Measurements from ENCODE around the gene RGMA.
A peak's percentile ranks its signal among the peaks of the same experiment; 100 is the strongest.

RGMA gene

DNA sequence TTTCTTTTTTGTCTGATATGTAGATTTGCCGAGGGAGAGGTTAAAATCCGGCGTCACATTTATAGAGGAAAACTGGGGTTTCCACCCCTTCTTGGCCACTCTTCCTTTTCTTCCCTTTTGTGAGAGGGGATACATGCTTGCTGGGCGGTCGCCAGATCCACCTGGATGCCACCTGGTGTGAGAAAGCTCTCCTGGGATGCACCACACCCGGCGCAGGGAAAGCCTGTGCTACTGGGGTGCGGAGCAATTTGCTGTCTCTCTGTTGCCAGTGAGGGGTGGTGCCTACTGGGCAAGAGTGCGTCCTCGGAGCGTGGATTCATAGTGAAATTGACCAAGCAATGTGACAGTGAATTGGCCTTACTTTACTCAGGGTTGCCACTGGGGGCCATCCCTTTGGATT is 2.5 kb upstream of the RGMA start:
- no peak for DNase-seq

DNA sequence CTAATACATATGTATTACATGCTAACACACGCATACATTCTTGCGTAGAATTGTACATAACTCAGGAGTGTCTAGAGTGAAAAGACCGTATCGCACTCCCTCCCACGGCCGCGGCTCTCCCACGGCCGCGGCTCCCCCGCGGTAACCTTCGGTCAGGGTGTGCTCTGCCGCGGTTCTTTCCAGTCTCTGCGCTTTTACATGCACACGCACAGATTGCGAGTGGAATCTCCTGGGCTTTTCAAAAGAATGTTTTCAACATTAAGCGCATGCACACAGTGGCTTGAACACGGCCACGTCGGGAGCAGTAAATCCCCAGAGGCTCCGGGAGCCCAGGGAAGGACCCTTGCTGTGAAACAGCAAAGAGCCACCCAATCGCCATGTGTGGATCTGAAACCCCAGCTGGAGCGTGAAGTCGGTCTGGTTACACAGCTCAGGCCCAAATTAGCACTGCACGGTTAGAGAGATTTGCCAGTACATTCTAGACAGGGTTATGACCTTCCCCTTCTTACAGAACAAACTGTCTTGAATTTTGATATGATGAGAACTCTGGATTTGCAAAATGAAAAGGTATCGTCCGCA is 805 bp upstream of the RGMA start:
- DNase-seq = no peak

DNA sequence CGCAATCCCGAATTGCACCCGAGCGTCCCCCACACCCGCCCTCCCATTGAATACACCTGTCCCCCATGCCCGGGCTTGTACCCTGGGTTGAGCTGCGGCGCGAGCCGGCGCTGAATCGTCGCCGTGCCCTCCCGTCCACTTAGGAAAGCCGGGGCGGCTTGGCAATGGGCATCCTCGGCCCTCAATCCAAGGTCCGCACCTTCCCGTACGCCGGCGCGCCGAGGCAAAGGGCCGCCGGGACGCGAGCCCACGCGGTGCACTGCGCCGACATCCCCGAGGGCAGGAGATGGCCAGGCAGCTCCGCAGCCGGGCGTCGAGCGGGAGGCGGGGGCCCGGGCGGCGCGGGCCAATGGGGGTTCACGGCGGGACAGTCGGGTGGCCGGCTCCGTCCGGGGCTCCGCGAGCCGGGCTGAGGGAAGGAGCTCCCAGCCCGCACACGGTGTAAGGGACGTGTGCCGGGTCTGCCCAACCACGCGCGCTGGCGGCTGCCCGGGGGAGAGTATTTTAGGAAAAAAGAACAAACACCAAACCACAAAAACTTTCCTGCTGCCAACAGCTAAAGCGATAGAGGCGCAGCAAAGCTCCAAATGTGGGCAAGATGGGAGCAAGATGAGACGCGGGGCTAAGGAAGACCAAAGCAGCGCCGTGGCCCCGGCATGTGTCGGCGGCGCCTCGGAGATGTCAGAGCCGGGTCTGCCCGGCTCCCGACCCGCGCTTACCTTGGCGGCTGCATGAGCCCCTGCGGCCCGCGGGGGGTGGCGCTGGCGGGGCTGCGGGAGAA is 621 bp downstream of the RGMA start:
- peak; percentile 32 for DNase-seq

DNA sequence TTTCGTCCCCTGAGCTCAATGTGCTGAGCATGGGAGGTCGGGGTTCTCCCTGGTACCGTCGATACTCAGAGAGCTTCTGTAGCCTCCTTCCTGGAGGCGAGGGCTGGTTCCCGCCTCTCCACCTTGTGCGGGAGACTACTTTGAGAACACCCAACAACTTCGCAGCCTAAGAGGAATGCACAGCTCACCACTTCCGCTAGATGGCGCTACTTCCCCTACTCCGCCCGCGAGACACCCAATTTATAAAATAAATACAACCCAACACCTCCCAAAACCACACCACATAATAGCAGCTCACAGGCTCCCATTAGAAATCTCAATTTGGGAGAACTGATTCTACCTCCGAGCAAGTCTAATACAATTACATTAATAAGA is 1.2 kb downstream of the RGMA start:
- DNase-seq = peak; percentile 78

DNA sequence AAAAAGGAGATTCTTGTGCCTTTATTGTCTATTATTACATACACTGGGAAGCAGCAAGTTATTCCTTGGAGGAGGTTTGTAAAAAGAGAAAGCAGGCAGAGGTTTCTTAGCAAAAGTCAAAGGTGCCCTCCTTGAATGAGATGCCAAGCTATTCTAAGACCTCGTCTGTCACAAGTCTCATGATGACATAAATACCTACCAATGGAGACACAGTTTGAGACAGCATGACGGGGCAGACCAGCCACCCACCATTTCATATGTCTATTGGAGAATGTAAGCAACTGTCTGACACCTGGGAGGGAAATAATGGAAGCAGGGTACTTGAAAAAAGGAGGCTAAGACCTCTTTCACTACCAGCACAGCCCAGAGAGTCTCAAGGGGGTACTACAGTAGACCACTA is 2.2 kb downstream of the RGMA start:
- no peak for DNase-seq

DNA sequence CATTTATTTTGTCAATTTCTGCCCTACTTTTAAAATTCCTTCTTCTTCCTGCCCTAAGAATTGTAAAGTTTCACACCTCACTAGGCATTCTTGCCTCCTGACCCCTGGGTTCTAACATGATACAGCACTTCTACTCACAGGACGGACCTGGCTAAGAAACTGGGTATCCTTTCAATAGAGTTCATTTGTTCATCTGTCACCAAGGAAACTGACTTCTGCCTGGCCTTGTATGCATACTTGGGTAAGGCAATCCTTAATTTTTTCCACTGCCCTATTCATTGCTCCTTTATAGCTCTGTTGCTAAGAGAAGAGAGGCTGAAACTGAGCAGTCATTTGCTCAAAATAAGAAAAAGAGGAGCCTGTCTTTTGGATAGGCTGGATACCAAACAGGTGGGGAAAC is 3.3 kb downstream of the RGMA start:
- no peak for DNase-seq

DNA sequence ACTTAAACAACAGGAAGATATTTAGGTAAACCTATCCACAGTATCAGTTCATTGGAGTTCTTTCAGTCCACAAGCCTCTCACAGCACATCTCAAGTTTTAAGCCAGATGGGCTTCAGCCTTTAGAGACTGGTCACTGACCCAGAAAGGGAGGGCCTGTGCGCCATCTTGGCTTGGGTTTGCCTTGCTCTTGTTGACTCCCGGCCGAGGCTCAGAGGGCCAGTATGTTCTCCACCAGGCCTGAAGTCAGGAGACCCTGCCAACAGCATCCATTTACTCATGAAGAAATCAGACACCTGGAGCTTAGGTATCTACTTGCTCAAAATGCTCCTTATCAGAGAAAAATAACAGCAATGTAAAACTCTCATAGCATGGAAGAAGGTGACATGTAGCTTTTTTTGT is 6.2 kb downstream of the RGMA start:
- no peak for DNase-seq

DNA sequence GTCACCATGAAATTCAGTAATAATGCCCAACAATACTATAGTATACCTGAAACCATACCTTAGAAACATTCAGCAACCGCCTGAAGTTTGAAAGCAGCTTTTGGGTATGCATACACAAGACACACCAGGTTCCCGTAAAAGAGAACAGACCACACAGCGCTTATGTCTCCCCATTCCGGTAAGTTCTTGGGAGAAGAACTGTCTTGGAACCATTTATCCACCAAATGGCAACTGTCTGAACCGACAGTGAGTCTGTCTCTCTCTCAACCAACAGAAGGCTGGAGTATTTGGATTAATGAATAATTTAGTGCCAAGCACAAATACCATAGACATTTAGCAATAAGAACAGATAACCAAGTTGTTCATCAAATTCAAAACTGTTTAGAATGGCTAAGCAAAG is 7.6 kb downstream of the RGMA start:
- no peak for DNase-seq

DNA sequence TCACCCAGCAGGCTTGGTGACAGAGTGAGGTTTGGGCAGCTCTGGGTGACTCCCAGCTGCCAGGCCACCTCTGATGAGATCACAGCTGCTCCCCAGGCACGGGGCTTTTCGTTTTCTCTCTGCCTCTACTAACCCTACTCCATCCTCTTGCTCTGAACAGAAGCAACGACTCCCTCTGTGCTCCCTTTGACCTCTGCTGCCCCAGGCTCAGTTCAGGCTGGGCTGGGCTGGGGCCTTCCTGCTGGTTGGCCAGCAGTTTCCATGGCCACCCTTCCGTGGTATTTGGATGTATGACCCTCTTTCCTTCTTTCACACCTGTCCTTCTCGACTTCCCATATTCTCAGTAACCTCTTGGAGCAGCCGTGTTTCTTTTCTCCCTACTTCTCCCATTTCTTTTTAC is 8.6 kb downstream of the RGMA start:
- no peak for DNase-seq

DNA sequence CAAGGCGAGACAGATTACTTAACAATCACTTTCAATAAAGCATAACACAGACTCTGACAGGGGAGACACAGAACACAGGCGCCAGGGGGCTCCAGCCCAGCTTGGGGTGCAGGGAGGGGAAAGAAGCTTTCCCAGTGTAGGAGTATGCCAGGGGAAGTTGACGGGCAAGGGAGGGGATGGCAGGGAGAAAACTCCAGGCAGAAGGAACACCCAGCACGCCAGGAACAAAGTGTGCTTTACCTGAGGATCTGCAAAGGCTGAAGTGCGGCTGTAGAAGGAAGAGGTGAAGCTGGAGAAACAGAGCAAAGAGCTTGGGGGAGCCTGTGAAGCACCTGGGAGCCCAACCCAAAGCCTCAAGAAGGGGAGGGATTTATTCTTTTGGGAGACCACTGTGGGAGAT is 12.1 kb downstream of the RGMA start:
- DNase-seq = no peak

DNA sequence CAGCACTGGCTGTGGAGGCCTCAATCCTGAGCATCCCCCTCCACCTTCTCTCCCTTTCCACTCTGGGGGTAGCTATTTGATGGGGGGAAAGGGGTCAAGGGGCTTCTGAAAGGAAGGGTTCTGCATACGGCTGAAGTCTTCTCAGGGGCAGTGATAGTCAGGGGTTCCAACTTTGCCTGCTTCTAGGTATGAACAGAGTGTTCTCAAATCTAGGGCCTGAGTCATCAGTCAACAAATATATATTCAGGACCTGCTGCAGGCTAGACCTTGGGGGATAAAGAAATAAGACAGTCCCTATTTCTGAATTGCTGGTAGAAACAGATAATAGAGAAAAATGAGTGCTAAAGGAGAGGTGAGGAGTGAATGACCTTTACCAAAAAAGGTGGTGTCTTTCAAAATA is 12.8 kb downstream of the RGMA start:
- DNase-seq = no peak

DNA sequence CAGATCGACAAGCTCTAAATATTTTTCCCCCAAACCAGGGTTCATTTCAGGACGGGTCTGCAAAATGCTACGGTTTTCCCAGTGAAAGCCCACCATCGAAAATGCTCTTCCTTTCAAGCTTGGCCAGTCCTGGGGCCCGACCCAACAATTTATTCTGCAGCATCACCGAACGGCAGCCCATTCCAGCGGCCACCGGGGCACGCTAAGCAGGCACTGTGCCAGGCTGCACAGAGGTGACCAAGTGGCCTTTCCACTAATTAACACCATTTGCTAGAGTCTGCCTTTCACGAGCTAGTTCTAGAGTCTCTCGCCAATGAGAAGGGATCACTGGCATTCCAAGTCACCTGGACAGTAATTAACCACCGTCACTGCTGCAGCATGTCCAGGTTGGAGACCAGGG is 14.4 kb downstream of the RGMA start:
- DNase-seq = no peak

DNA sequence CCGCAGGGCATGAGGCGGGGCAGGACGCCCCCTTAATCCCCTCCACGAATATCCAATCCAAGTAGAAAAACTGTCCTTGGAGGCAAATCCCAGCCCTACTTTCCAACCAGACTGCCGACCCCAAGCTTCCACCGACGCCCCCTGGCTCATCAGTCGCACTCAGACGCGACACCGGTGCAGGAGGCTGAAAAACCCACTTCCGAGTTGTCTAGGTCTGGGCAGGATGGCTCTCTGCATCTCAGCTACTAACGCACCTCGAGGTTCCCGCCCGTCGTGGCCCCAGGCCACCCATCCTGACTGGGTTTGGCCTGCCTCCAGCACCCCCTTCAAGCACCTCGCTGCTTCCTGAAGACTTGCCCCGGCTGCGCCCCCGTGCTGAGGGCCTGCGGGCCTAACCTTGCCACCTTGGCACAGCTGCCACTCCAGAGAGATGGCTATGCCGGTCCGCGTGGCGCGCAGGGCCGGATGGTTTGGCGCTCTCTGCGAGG is 15.5 kb downstream of the RGMA start:
- no peak for DNase-seq

DNA sequence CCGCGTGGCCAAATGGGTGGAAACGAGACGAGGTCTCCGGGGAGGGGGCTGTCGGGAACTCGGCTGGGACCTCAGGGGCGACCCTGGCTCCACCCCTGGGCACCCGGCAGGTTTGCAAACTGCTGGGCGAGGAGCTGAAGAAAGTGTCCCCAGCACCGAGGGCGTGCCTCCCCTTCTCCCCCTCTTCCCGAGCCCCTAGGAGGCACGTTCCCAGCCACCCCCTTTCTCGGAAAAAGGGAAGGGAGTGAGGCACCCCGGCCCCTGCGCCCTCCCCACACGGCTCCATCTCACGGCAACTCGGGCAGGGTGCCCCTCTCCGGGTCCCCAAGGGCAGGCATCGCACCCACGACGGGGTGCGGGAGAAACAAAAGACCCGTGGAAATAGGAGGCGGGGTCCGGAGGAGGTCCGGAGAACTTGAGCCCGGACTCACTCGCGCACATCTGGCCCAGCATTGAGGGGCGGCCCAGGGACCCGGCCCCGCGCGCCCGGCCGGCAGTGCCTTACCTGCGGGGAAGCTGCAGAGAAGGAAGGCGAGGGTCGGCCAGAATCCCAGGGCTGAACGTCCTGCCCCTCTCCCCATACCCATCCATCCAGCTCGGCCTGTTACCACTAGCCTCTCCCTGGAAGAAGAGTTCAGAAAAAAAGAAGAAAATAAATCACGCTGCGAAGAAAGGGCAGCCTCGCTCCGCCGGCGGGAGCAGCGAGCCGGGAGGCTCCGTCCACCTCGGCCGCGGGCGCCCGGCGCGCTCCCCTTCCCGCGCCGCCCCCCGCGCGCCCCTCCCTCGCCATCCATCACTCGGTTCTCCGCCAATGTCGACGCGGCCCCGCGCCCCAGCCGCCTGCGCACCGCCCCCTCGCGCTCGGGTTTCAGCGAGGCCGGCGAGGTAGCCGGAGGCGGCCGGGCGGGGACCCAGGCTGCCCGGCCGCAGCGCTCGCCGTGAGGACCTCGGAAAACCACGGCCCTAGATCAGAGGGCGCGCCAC is 16.3 kb downstream of the RGMA start:
- DNase-seq = no peak

DNA sequence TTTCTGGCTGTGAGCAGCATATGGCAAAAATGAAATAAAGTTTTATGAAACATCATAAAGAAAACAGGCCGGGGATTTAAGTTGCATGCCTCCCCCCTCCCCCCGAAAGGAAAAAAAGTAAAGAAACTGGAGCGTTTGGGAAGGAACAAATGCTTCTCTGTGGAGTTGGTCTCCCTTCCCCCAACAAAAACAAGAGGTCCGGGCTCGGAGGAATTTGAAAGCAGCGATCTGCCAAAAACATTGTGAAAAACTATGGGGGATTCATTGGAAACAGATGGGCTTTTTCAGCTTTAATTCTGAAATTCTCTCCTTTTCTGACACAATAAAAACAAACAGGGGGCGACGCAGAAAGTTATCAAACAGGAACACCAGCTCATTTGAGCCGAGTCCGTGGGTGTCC is 17.0 kb downstream of the RGMA start:
- DNase-seq = no peak

DNA sequence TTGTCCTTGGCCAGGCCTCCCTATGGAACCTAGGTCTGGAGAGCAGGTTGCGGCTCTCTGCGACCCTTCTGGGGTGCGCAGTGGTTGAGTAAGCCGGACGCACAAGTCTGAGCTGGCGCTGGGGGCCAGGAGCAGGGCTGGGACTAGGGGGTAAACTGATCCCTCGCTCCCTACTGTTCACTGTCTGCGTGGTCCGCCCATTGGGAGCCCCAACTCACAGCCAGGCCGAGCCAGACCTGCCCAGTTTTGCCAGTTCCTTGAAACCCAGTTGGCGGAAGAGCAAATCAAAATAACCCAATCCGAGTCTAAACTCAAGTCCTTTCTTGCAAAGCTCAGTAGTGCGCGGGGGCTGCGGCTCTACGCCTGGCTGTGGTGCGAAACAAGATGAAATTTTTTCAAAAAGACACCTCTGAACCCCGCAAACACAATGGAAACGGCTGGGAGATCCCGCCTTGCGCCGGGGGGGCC is 17.5 kb downstream of the RGMA start:
- DNase-seq = no peak

DNA sequence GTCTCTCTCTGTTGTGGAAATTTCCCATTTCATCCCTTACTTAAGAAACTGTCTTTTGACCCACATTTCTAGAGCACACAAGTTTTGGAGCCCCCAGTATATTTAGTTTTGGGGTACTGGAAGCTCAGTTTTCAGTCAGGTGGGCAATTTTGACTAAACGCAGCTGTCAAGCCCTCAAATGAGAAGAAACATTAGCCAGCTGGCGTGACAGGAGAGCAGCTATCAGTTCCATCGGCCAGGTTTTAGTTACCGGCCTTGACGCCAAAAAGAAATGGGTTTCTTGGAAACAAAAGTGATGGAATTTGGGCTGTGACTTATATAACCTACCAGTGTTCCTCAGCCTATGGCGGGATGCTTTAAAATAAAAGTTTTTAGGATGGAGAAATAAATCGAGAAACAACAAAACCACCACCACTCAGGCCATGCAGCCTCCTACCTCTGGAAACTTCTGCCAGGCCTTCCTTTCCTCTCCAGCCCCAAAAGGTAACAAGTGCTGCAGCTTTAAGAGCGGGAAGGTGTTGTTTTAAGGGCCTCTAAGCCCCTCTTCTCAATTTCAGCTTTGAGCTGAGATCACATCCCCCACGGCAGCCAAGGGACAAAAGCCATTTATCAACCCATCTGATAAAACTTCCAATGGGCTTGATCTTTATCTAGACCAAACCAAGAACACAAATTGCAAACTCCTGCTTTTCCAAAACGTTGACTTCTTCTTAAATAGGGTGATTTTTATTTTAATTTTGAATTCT is 18.3 kb downstream of the RGMA start:
- DNase-seq = no peak

DNA sequence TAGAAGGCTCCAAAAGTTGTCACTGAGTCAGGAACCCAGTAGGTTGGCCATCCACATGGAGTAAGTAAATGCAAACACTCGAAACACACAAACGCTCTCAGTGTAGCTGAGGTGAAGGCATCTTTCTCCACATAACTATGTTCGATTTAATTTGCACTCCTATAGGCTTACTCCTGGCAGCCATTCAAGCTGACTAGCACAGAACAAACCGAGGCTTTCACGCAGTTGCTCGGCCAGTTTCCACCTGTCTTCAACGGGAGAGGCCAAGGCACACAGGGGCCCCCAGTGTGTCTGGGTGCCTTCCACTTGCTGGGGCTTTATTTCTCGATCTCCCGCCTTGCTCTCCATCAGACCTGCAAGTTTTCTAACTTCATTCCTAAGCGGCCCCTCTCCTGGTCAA is 18.9 kb downstream of the RGMA start:
- DNase-seq = no peak

DNA sequence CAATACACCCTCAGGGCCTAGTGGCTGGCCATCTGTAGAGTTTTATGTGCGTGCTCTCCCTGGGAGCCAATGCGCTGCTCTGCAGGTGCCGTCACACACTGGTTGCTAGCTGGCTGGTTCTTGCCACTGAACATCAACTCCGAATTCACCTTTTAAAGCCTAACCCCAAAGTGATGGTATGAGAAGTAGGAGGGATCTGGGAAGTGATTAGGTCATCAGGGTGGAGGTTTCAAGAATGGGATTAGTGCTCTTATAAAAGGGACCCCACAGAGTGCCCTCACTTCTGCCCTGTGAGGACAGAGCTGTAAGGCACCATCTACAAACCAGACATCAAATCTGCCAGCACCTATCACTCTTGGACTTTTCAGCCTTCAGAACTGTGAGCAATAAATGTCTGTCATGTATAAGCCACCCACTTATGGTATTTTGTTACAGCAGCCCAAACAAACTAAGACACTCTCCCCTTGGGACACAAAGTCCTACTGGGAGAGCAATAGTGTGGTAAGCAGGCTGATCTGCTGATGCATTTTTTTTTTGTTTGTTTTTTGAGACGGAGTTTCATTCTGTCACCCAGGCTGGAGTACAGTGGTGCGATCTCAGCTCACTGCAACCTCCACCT is 20.3 kb downstream of the RGMA start:
- DNase-seq = no peak

DNA sequence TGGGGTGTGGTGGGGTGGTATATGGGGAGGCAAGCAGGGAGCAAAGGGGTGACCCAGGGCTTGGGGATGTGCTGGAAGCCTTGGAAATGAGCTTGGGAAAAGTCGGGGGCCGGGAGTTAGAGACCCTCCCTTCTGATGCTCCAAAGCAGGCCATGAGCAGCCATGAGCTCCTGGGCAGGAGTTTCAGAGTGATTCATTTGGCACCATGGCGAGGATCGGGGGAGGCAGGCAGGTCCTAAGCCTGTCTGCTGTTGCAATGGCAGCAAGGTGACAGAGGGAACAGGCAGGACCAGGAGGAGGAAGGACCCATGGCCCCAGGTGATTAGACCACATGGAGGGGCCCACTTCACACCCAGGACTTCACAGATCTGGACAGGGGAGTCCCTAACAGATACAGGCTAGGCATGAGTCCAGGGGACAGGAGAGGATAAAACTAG is 21.3 kb downstream of the RGMA start:
- no peak for DNase-seq

DNA sequence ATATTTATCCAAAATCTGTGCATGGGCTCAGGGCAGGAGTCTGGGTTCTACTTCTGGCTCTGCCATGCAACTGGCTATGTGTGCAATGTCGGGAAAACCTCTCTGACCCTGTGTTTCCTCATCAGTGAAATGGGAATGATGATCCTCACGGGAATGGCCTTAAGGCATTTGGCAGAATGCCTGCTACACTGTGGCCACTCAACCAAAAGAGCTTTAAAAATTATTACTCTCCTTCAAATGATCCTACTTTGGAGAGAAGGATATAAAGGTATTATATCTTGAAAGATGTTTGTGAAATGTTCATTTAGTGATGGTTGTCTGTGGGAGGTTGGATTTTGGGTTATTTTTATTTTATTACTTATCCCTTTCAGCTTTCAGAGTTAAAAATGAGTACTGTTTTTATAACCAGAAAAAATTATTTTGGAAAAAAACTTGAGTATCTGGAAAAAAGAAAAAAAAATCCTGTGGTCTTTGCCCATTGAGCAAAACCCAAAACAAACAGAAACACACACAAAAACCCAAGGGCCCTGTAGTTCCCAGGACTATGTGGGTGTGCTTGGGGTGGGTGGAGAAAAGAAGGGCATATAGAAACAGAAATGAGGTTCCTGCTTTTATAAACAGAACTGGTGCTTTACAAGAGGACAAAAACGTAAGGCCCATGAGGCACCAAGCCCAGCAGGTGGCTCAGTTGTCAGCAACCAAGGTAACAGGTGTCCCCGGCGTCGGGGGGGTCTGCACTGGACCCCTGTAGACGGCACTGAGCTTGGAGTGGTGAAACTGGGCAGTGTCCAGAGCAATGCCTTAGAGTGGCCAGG is 22.0 kb downstream of the RGMA start:
- no peak for DNase-seq

Data from activated CD4-positive, alpha-beta T cell treated with anti-CD3 and anti-CD28 coated beads for 48 hours (primary cell).